Stimulated activated naive CD4-positive, alpha-beta T cell (primary cell): ENCODE measurements around the gene TMEM255B.

Experiments
- DNase-seq, 6 experiments: peaks; one replicate each; lab custom pipeline; 2025; lab: John Stamatoyannopoulos, UW

The TMEM255B gene

GRCh38 chr13:113758651-113759524 is at the start of gene TMEM255B:
Gene TMEM255B, plus strand, starts transcription at chr13:113759226. Its CDS starts 44 bp downstream, at chr13:113759270.
- peak; percentile 29 to 79 (median 66) for DNase-seq

GRCh38 chr13:113722921-113723320 is 36.1 kb upstream of the TMEM255B start:
- no peak for DNase-seq

GRCh38 chr13:113723410-113724015 is 35.5 kb upstream of the TMEM255B start:
- no peak for DNase-seq

GRCh38 chr13:113724016-113724758 is 34.8 kb upstream of the TMEM255B start:
- no peak for DNase-seq

- peak; percentile 90 to 96 (median 93) for DNase-seq
Measured at GRCh38 chr13:113724780-113725315, 34.2 kb upstream of the TMEM255B start.

- DNase-seq: peak in 4 of 6 experiments; percentile 52 to 82 (median 81)
Measured at GRCh38 chr13:113725329-113726105, 33.5 kb upstream of the TMEM255B start.

- DNase-seq: peak; percentile 11 to 67 (median 44)
Measured at GRCh38 chr13:113726106-113726821, 32.8 kb upstream of the TMEM255B start.

GRCh38 chr13:113726961-113727411 is 32.0 kb upstream of the TMEM255B start:
- no peak for DNase-seq

GRCh38 chr13:113728571-113729054 is 30.4 kb upstream of the TMEM255B start:
- DNase-seq: no peak

GRCh38 chr13:113729187-113730019 is 29.6 kb upstream of the TMEM255B start:
- DNase-seq: no peak

GRCh38 chr13:113730258-113730691 is 28.8 kb upstream of the TMEM255B start:
- DNase-seq: no peak

- DNase-seq: no peak
Measured at GRCh38 chr13:113730831-113731191, 28.2 kb upstream of the TMEM255B start.

- DNase-seq: no peak
Measured at GRCh38 chr13:113731192-113732175, 27.5 kb upstream of the TMEM255B start.

GRCh38 chr13:113732176-113732960 is 26.7 kb upstream of the TMEM255B start:
- DNase-seq: no peak

GRCh38 chr13:113732961-113733950 is 25.8 kb upstream of the TMEM255B start:
- no peak for DNase-seq

- DNase-seq: no peak
Measured at GRCh38 chr13:113734099-113734825, 24.8 kb upstream of the TMEM255B start.
